RKO (cell line): ENCODE measurements around the gene VEGFB.

Experiments used
- DNase-seq: peaks from one replicate; pipeline ENCODE4 v3.0.0-alpha.2; 2016; ENCODE audit warnings: low spot score

The VEGFB gene

DNA sequence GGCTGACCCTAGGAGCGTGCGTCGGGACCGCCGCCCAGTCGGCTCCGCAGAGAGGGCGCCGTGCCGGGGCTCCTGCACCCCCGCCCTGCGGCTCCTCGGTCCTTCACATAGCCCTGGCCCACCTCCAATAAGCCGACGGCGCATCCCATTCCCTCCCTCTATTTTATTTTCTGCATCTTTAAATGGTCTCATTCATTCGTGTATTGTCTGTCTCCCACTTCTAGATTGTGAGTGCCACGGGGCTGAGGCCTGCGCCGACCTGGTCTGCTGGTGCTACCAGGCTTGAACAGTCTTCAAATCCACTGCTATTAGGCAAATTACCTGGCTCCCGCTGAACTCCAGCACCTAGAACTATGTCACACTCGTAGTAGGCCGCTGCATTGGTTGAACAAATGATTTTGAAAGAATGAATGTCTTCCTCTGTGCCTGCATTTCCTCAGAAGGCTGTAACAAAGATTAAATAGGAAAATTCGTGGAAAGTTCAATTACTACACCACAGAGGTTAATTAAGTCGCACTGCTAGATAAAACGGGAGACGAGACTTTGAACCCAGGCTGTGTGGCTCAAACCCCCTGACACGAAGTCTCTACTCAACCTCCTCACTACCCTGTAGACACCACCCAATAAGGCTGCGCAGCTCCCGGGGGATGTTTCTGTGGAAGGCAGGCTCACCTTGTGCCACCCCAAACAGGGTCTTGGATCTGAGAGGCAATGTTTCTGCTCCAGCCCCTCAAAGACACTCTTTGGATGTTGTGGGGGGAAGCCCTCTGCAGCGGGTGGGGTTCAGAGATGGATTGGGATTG is 13.5 kb downstream of the VEGFB start:
- DNase-seq = no peak

DNA sequence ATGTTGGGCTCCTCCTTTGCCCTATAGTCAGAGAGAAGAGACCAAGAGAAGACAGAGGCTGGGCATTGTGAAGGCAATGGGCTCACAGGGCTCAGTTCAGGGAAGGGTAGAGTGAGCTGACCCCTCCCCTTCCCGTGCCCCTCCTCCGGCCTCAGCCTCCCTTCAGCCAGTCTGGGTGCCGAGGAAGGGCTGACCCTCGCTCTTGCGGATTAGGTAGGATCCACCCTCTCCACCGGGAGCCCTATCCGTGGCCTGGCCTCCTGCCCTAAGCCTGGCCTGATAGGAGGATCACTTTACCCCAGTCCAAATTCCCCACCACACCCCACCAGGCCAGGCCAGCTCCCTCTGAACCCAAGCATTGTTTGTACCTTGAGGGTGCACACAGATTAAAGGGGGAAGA is 14.2 kb downstream of the VEGFB start:
- no peak for DNase-seq

DNA sequence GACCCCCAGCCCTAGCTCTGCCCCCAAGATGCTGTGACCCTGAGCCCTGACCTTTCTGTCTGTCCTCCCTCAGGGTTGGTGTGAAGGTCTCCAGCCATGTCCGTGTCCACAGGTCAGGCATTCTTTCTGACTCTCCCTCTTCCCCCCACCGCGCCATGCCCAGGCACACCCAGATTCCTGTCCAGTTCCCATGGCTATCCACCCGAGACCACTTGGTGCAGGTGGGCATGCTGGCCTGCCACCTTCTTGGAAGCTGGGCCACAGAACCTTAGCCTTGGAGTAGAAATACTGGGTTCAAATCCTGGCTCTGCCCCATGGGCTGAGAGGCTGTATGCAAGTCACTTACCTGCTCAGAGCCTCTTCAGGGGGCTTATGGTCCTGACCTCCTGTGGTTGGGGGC is 14.7 kb downstream of the VEGFB start:
- no peak for DNase-seq

DNA sequence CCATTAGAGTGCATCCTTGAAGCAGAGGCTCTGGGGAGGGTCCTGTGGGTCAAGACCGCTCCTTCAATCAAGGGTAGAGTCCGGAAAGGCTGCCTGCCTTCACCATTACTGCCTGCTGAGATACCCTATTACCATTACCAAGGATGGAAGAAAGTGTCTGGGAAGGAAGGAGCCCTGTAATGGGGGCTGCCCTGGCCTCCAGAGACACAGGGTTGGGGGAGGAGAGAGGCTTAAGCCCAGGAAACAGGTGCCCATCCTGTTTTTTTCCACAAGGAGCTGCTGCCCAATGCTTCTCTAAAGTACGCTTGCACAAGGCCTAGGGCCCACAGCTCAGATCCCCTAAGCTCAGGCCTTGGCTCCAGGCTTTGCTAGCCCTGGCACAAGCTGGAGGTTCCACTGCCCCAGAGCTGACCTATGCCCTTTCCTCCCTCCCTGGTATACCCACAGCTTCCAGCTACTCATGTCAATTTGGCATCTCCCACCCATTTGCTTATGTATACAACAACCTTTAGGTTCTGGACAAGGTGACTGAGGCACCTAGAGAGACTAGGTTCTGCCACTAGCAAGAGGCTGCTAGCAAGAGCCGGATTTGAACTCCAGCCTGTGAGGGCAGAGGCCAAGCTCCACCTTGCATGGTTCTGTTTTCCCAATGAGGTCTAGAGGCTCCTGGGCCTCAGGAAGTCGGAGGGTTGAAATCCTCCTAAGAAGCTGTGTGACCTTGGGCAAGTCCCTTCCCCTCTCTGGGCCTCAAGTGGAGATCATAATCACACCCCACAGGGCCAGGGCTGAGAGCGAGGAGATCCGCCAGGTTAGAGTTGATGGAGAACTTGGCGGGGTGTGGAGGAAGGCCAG is 15.4 kb downstream of the VEGFB start:
- no peak for DNase-seq

DNA sequence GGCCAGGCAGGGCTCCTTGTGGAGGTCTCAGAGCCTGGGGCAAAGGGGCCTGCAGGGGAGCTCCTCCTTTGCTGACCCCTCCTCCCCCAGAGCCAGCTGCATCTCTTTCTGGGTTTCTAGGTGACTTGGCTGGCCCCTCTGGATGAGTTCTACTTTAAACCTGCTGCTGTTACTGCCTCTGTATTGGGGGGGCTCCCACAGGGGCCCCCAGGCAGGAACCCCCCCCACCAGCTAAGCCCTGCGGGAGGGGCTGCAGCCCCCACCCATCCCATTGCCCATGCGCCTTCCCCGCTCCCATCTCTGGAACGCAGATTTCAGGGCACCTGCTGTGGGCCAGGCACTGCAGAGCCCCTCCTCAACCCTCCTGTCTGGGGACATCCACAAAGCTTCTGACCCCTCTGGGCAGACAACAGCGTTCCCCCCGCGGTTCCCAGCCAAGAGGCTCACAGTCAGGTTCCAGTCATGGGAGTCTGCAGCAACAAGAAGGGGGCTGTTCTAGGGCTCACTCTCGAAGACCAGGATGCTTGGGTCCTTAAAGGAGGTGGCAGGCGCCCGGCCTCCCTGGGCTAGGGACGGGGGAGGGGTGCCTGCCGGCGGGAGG is 16.1 kb downstream of the VEGFB start:
- no peak for DNase-seq

DNA sequence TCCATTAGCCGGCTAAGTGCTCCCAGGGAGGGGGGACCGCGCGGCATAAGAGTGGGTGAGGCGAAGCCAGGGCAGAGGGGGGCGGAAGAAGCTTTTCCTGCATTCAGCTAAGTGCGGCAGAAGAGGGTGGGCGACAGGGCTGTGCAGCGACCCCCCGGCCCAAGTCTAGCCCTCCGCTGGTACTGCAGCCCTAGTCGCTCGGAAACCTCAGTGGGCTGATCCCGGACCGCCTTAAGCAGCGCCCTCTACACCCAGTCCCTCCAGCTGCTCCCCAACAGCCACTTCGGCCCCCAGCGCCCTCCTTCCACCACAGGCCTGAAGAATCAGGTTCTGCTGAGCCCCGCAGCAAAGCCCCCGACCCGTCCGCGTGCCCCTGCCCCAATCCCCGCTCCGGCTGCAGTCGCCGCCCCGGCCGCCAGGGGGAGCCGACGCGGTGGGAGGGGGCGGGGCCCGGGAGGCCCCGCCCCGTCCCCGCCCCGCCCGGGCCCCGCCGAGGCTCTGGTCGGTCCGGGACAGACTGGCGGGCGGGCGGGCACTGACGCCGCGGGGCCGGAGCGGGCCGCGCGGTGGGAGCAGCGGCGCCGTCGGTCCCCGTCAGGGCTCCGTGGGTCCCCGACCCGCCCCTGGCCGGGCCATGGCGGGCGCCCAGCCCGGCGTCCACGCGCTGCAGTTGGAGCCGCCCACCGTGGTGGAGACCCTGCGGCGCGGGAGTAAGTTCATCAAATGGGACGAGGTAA is 16.8 kb downstream of the VEGFB start, which contains the start of gene PLCB3:
Gene PLCB3 (plus strand): TSS at position 515 of the 737 bp plus-strand sequence. CDS start 120 bp downstream, at position 635.
- peak; percentile 59 for DNase-seq

DNA sequence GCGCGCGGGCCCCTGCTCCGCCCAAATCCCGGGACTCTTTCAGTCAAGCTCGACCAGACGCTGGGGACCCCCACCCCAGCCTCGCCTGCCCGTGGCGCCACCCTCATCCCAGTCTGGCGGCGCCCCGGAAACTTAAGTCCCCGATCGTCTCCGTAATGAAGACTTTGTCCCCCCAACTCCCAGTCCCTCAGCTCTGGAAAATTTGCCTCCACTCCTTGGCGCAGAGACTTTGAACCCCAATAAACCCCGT is 17.3 kb downstream of the VEGFB start:
- DNase-seq = peak; percentile 49

DNA sequence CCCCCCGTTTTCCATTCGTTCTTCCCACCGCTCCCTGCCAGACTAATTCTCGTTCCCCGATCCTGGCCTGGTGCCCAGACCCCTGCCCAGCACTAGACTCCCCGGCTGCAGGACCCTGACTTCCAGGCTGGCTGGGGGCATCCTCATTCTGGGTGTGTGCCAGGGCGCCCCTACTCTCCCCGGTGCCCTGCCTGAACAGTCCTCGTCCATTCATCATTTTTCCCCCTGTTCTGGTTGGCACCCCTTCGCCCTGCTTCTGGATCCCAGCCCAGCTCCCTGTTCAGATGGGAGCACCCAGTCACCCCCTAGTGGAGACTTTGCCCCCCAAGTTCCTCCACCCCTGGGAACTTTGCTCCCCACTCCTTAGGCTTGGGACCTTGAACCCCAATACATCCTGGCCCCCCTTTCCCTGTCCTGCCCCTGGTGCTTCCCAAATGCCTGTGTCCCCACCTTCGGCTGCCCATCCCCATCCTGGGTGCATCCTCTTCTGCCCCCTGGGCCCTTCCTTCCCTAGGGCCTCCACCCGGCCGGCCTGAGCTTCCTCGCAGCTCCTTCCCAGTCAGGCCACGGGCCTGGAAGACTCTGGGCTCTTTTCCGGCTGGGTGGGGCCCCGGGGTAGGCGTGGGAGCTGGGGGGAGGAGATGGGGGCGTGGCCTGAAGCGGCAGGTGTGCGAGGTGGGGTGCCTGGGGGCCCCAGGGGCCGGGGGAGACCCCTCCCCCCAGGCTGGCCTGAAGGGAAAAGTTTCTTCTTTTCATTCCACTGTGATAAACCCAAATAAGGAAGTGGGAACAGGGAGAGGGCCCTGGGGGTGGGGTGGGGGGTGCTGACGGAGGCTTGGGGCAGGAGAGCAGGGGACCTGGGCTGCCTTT is 17.9 kb downstream of the VEGFB start:
- DNase-seq = peak; percentile 75

DNA sequence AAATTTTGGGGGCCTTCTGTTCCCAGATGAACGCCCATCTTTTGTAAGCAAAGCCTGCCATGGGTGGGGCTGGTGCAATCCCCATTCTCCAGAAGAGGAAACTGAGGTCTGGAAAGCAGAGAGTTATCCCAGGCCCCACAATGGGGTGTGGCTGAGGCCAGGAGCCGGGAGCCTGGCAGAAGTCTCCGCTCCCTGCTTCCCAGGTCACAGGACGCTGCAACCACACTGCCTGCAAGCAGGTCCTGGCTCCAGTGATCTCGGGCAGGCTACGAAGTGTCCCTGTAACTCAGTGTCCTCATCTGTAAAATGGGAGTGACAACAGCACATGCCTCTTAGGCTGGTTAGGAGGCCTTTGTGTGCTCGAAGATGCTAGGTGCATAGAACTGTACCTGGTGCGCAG is 18.7 kb downstream of the VEGFB start:
- no peak for DNase-seq

DNA sequence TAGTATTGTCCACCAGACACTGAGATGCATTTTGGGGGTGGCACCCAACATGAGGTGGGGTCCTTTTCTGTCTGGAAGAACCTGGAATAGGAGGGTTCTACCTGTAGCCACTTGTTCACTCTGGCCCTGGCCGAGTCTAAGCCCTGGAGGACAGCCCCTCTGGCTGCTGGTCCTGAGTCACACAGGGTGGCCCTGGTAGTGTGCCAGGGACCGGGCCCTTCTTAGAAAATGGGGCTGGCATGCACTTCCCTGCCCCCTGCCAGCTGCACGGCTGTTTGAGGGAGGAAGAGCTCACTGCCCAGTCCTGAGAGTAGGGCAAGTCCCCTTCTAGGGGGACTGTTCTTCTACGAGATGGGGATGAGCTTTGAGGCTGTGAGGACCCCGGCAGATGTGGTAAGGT is 19.1 kb downstream of the VEGFB start:
- no peak for DNase-seq

DNA sequence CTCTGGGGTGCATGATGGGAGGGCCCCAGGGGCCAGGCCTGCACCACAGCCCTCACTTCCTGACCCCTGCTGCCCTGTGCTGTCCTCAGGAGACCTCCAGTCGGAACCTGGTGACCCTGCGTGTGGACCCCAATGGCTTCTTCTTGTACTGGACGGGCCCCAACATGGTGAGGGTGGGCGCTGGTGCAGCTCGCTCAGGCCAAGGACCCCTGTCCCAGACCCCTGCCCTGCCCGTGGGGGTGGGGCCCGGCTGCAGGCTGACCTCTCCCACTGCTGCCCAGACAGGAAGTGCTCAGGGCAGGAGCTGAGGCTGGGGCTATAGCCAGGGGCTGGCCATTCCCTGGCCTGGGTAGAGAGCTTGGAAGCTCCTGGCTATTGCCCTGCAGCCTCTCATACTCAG is 19.9 kb downstream of the VEGFB start:
- DNase-seq = no peak

DNA sequence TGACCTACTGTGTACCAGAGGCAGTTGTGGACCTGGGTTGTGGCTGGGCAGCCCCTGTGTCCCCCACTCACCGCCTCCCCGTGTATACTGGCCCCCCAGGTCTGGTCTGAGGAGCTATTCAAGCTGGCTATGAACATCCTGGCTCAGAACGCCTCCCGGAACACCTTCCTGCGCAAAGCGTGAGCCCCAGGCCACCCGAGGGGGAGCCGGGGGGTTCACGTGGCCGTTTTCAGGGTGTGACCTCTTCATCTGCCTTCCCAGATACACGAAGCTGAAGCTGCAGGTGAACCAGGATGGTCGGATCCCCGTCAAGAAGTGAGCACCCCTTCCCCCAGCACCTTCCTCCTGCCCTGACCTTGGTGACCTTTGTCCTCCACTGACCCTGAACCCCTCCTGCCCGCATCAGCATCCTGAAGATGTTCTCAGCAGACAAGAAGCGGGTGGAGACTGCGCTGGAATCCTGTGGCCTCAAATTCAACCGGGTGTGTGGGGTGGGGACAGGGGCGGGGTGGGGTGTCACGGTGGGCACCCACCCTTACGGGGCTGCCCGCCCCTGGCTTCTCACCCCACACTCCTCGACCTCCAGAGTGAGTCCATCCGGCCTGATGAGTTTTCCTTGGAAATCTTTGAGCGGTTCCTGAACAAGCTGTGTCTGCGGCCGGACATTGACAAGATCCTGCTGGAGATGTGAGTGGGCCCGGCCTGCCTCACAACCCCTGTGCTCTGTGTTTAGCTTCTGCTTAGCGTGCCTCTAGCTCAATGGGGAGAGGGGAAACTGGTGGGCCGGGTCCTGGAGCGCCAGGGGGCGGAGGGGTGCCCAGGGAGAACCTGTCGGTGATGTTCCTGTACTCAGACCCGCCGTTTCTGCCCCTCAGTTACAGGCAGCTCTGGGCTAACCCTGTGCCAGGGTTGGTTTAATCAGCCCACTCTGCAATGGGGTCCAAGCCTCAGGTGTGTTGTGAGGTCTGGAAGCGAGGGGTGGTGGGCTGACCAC is 21.0 kb downstream of the VEGFB start:
- no peak for DNase-seq

DNA sequence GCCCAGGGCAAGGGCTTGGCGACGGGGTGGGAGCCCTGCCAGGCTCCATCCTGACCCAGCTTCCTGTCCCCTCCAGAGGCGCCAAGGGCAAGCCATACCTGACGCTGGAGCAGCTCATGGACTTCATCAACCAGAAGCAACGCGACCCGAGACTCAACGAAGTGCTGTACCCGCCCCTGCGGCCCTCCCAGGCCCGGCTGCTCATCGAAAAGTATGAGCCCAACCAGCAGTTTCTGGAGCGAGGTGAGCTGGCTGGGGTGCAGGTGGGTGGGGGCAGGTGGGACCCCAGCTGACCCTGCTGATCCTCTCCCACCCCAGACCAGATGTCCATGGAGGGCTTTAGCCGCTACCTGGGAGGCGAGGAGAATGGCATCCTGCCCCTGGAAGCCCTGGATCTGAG is 21.9 kb downstream of the VEGFB start:
- DNase-seq = no peak

DNA sequence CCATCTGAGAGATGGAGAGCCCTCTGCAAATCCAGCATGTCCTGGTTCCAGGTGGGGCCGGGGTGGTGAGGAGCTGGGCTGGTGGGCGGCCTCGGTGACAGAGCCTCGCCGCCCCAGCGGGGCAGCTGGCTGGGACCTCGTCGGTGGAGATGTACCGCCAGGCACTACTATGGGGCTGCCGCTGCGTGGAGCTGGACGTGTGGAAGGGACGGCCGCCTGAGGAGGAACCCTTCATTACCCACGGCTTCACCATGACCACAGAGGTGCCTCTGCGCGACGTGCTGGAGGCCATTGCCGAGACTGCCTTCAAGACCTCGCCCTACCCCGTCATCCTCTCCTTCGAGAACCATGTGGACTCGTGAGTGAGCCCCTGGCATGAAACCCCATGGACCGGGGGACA is 24.0 kb downstream of the VEGFB start:
- DNase-seq = no peak

DNA sequence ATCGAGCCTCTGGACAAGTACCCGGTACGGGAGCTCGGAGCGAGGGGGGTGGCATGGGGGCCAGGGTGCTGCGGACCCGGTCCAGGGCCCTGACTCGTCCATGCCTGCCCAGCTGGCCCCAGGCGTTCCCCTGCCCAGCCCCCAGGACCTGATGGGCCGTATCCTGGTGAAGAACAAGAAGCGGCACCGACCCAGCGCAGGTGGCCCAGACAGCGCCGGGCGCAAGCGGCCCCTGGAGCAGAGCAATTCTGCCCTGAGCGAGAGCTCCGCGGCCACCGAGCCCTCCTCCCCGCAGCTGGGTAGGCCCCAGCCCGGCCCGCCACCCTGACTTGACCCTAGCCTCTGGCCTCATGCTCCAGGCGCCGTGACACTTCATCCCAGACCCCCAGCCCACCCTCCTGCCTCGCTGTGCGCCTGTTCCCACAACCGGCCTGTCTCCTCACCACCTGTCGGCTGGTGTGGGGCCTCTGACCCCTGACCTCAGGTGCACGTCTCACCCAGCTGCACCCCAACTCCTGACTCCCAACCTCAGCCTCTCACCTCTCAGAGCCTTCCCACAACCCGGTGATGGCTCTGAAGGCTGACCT is 24.7 kb downstream of the VEGFB start:
- DNase-seq = no peak

DNA sequence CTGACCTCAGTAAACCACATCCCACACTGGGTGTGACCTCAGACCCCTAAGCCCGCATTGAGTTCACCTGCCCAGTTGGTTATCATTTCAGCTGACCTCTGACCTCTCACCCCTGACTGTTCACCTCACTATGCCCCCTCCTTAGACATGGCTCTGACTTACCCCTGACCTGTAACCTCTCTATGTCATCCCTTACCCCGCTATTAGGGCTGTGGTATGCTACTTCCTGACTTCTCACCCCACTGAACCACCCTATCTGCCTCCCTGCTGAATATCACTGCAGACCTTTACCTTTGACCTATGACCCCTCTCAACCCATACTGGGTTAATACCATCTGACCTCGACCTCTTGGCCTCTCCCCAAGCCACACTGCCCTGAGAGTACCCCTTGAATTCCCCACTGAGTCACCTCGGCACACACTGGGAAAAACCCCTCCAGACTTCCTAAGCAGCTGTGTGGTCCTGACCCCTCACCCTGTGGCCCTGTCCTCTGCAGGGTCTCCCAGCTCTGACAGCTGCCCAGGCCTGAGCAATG is 25.2 kb downstream of the VEGFB start:
- DNase-seq = no peak

DNA sequence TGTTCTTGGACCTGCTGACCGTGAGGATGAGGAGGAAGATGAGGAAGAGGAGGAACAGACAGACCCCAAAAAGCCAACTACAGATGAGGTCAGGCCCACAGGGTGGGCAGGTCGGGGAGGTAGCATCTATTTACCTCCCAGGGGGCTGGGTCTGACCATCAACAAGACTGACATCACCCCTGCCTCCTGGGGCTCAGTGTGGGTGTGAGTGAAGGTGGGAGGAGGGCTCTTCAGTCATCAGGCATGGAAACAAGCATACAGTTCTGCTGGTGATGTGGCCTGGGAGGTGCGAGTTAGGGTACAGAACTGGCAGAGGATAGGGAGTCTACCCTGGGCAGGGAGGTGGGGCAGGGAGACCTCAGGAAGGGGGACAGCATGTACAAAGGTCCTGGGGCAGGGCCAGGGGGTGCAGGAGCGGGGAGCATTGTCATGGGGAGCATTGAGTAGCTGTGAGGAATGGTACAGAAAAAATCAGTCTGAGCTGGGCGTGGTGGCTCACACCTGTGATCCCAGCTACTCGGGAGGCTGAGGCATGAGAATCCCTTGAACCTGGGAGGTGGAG is 25.8 kb downstream of the VEGFB start:
- no peak for DNase-seq

DNA sequence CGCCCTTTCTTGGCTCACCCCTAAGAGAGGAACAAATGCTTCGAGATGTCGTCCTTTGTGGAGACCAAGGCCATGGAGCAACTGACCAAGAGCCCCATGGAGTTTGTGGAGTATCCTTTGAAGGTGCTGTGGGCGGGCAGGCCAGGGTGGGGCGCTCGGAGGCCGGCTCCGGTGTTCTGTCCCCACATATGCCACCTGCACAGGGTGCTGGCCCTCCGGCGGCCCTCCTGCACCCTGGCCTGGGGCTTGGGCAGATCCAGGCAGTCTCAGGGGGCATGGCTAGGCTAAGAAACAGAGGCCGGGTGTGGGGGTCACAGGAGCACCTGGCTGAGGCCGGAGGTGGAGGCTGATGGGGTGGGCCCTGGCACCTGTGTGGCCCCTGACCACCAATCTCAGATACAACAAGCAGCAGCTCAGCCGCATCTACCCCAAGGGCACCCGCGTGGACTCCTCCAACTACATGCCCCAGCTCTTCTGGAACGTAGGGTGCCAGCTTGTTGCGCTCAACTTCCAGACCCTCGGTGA is 27.2 kb downstream of the VEGFB start:
- no peak for DNase-seq
